CD8-positive, alpha-beta memory T cell (primary cell): Measurements from ENCODE around the gene EPHB3. TPM values are rescaled to one million over a fixed set of nuclear protein-coding genes. Genes with fewer than 3 reads are reported as not detected.
A peak's percentile ranks its signal among the peaks of the same experiment; 100 is the strongest.

ENCODE experiments used
- CTCF ChIA-PET: fragments of 350-600 bp; sonication (Branson Sonifier 250); formaldehyde crosslinking; loops from one replicate; lab custom pipeline; 2021; ENCODE audit warnings: antibody characterized with exemption; lab: Charles Lee
- POLR2A ChIA-PET: fragments of 350-600 bp; sonication (Branson Sonifier 250); formaldehyde crosslinking; loops from one replicate; lab custom pipeline; 2021; ENCODE audit warnings: antibody characterized with exemption; lab: Charles Lee
- DNase-seq, 5 donors: peaks; one replicate each; pipeline versions ENCODE4 v3.0.0 to v3.0.0-alpha.2; 2020 to 2022; ENCODE audit warnings: mixed read lengths in 1 of 5
- H3K27ac ChIP-seq: one replicate; pipeline ENCODE4 v1.7.0; 2013; ENCODE audit warnings: low read depth, mild to moderate bottlenecking, low read length, moderate library complexity
- H3K27me3 ChIP-seq: 2 replicates; pipeline ENCODE4 v1.7.0; 2013; ENCODE audit warnings: low read length, mild to moderate bottlenecking; ENCODE audit not compliant: insufficient read depth, poor library complexity, severe bottlenecking
- H3K36me3 ChIP-seq: 2 replicates; pipeline ENCODE4 v1.7.0; 2013; ENCODE audit warnings: mild to moderate bottlenecking, low read length, moderate library complexity; ENCODE audit not compliant: insufficient read depth
- H3K4me1 ChIP-seq: 2 replicates; pipeline ENCODE4 v1.7.0; 2013; ENCODE audit warnings: mild to moderate bottlenecking, low read length, moderate library complexity; ENCODE audit not compliant: insufficient read depth
- H3K4me3 ChIP-seq: 2 replicates; pipeline ENCODE4 v1.7.0; 2013; ENCODE audit warnings: mild to moderate bottlenecking, low read length
- H3K9me3 ChIP-seq: 2 replicates; pipeline ENCODE4 v1.7.0; 2013; ENCODE audit warnings: mild to moderate bottlenecking, low read length
- H3K27ac Mint-ChIP-seq, 8 donors: one replicate each; pipeline ENCODE4 v1.8.0; 2020 to 2021; ENCODE audit warnings: mixed read lengths in 8 of 8, mild to moderate bottlenecking in 6 of 8, inconsistent platforms in 3 of 8, moderate library complexity in 3 of 8
- H3K27me3 Mint-ChIP-seq, 2 donors: one replicate each; pipeline ENCODE4 v1.8.0; 2020 to 2021; ENCODE audit warnings: mixed read lengths in 2 of 2, mild to moderate bottlenecking in 1 of 2, moderate library complexity in 1 of 2
- H3K36me3 Mint-ChIP-seq, 3 donors: one replicate each; pipeline ENCODE4 v1.8.0; 2020 to 2021; ENCODE audit warnings: mixed read lengths in 3 of 3, inconsistent platforms in 1 of 3, mild to moderate bottlenecking in 1 of 3
- H3K4me1 Mint-ChIP-seq, 3 donors: one replicate each; pipeline ENCODE4 v1.8.0; 2020 to 2021; ENCODE audit warnings: mixed read lengths in 3 of 3, inconsistent platforms in 1 of 3, mild to moderate bottlenecking in 1 of 3
- H3K4me3 Mint-ChIP-seq, 7 donors: one replicate each; pipeline ENCODE4 v1.8.0; 2020 to 2021; ENCODE audit warnings: mixed read lengths in 7 of 7, mild to moderate bottlenecking in 6 of 7, moderate library complexity in 4 of 7, inconsistent platforms in 2 of 7
- H3K9me3 Mint-ChIP-seq, 5 donors: one replicate each; pipeline ENCODE4 v1.8.0; 2020 to 2022; ENCODE audit warnings: mixed read lengths in 5 of 5, mild to moderate bottlenecking in 3 of 5, moderate library complexity in 2 of 5, inconsistent platforms in 1 of 5
- polyA plus RNA-seq: library from polyadenylated mRNA; unstranded; fragments of 300-500 nt; fragmentation: Illumina TruSeq; gene quantifications from one replicate; pipeline ENCODE4 v1.2.3, GENCODE V29; 2021
- total RNA-seq, 2 experiments: library from RNA; stranded (reverse); gene quantifications; one replicate each; pipeline ENCODE4 v1.2.3, GENCODE V29; 2021

EPHB3 gene
- total and polyA plus RNA-seq, 3 experiments from 2014 or later: 0.04 to 0.31 TPM; not detected in 1

- H3K27me3 Mint-ChIP-seq: peaks cover 13 to 16% of the 10 kb centered on the region in 2 donors
- POLR2A ChIA-PET: no interaction called here
- H3K27ac ChIP-seq: no peak overlapping the region
- DNase-seq: no peak
- H3K4me3 Mint-ChIP-seq: no peak overlapping the region
- no peaks in the 10 kb centered on the region for H3K36me3 Mint-ChIP-seq
- no peaks in the 10 kb centered on the region for H3K36me3 ChIP-seq
- H3K9me3 ChIP-seq: no peaks in the 10 kb centered on the region
- no peaks in the 10 kb centered on the region for H3K9me3 Mint-ChIP-seq
- peaks cover 0 to under 1% (median 0%) of the 10 kb centered on the region in 3 donors for H3K4me1 Mint-ChIP-seq
- peak overlapping the region in 1 of 8 donors; percentile 45 for H3K27ac Mint-ChIP-seq
- peaks cover 6% of the 10 kb centered on the region for H3K27me3 ChIP-seq
- H3K4me3 ChIP-seq: no peak overlapping the region
- CTCF ChIA-PET: no interaction called here
- no peaks in the 10 kb centered on the region for H3K4me1 ChIP-seq
Observed at GRCh38 chr3:184595726-184596125, 34.1 kb downstream of the EPHB3 start.

DNA sequence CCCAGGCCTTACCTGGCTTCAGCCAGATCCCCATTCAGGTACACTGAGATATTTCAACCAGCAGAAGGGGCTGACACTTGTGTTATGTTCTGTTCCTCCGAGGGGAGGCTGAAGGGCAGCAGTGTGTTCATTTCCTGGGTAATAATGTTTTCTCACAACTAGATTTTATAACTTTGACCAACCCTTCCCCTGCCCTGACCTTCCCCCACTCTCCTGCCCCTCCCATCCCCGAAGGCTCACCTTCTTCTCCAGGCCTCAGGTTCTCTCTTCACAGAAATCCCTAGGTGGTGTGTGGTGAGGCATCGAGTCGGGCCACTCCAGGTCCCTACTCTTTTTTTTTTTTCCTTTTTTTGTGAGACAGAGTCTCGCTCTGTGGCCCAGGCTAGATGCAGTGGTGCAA, 34.6 kb downstream of the EPHB3 start:
- Mint-ChIP-seq H3K4me3 (no peak overlapping the region), H3K4me1 (peaks cover 0 to 5% (median 0%) of the 10 kb centered on the region in 3 donors), H3K9me3 (no peaks in the 10 kb centered on the region), H3K36me3 (no peaks in the 10 kb centered on the region), H3K27ac (no peak overlapping the region), H3K27me3 (peaks cover 17% of the 10 kb centered on the region in 2 donors)
- H3K4me1 ChIP-seq: no peaks in the 10 kb centered on the region
- no peak overlapping the region for H3K4me3 ChIP-seq
- H3K9me3 ChIP-seq: no peaks in the 10 kb centered on the region
- no peak for DNase-seq
- H3K27me3 ChIP-seq: peaks cover 11% of the 10 kb centered on the region
- H3K36me3 ChIP-seq: no peaks in the 10 kb centered on the region
- POLR2A ChIA-PET: no interaction called here
- CTCF ChIA-PET: no interaction called here
- no peak overlapping the region for H3K27ac ChIP-seq

GRCh38 chr3:184596886-184597575, 35.4 kb downstream of the EPHB3 start:
- no peak overlapping the region for H3K27ac ChIP-seq
- CTCF ChIA-PET: no interaction called here
- H3K27me3 Mint-ChIP-seq: peaks cover 18 to 19% of the 10 kb centered on the region in 2 donors
- POLR2A ChIA-PET: no interaction called here
- no peaks in the 10 kb centered on the region for H3K4me1 ChIP-seq
- DNase-seq: peak in 1 of 5 donors; percentile 13
- H3K27me3 ChIP-seq: peaks cover 11% of the 10 kb centered on the region
- H3K36me3 ChIP-seq: no peaks in the 10 kb centered on the region
- no peaks in the 10 kb centered on the region for H3K9me3 ChIP-seq
- no peak overlapping the region for H3K4me3 Mint-ChIP-seq
- H3K4me3 ChIP-seq: no peak overlapping the region
- peaks cover 0 to 7% (median under 1%) of the 10 kb centered on the region in 3 donors for H3K4me1 Mint-ChIP-seq
- no peaks in the 10 kb centered on the region for H3K36me3 Mint-ChIP-seq
- no peak overlapping the region for H3K27ac Mint-ChIP-seq
- no peaks in the 10 kb centered on the region for H3K9me3 Mint-ChIP-seq

DNA sequence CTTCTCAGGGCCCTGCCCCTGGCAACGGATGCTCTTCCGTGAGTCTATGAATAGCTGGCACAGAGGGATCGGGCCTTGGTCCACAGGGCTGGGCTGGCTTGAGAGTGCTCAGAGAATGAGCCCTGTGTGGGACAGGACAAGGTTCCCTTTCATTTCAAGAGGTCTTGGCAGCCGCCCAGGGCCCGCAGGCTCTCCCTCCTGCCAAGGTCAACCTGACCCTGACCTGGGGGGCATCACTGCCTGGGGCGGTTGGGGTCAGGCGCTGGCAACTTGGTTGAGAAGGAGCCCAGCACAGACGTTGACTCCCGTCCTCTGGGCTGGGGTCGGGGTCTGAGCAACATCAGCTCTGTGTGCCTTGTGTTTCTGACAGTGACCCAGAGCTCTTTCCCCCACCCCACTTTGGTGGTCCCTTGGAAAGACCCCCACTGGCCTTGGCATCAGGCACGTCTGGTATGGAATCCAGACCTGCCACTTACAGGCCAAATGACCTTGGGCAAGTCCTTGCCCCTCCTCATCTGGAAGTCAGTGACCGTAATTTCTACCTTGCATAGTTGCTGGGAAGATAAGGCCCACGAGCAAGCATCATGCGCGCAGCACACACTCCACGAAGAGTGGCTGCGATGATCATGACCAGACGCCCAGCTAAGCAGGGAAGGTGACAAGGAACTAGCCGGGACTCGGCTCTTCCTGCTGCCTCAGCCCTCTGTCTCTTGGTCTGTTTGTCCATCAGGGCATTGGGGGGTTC, 36.4 kb downstream of the EPHB3 start:
- no peak overlapping the region for H3K4me3 Mint-ChIP-seq
- ChIA-PET CTCF (no interaction called here), POLR2A (no interaction called here)
- H3K27me3 Mint-ChIP-seq: peaks cover 27% of the 10 kb centered on the region in 2 donors
- H3K27ac Mint-ChIP-seq: no peak overlapping the region
- Histone ChIP-seq H3K27ac (no peak overlapping the region), H3K4me3 (no peak overlapping the region), H3K36me3 (no peaks in the 10 kb centered on the region), H3K27me3 (peaks cover 20% of the 10 kb centered on the region), H3K4me1 (no peaks in the 10 kb centered on the region), H3K9me3 (no peaks in the 10 kb centered on the region)
- DNase-seq: peak in 1 of 5 donors; percentile 38
- H3K36me3 Mint-ChIP-seq: no peaks in the 10 kb centered on the region
- H3K4me1 Mint-ChIP-seq: peaks cover 0 to 17% (median 8%) of the 10 kb centered on the region in 3 donors
- no peaks in the 10 kb centered on the region for H3K9me3 Mint-ChIP-seq

GRCh38 chr3:184598574-184598927, 37.0 kb downstream of the EPHB3 start:
- Mint-ChIP-seq H3K27ac (no peak overlapping the region), H3K27me3 (peaks cover 32 to 33% of the 10 kb centered on the region in 2 donors)
- no peak overlapping the region for H3K4me3 ChIP-seq

DNA sequence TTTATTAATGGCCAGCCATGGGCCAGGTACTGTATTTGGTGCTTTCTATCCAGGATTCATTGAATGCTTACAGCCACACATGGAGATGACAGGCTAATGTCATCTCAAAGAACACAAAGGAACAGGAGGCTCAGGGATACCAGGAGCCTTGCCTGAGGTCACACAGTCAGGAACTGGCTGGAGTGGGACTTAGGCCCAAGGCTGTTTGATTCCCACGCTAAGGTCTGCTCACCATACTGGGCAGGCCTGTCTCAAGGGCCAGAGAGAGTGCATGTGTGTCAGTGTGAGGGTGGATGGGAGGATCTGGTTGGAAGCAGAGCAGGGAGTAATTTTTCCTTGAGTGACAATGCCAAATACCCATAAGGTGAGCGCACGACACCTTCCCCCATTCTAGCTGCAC, 37.6 kb downstream of the EPHB3 start:
- POLR2A ChIA-PET: no interaction called here
- peaks cover 31 to 36% of the 10 kb centered on the region in 2 donors for H3K27me3 Mint-ChIP-seq

More at GRCh38 chr3:184598574-184598927, 37.0 kb downstream of the EPHB3 start:
- POLR2A ChIA-PET: no interaction called here
- CTCF ChIA-PET: no interaction called here
- H3K36me3 ChIP-seq: no peaks in the 10 kb centered on the region
- Mint-ChIP-seq H3K9me3 (no peaks in the 10 kb centered on the region), H3K4me3 (no peak overlapping the region), H3K36me3 (no peaks in the 10 kb centered on the region), H3K4me1 (peaks cover 1 to 22% (median 12%) of the 10 kb centered on the region in 3 donors)
- peak in 1 of 5 donors; percentile 39 for DNase-seq
- no peaks in the 10 kb centered on the region for H3K9me3 ChIP-seq
- H3K27me3 ChIP-seq: peaks cover 25% of the 10 kb centered on the region
- H3K27ac ChIP-seq: no peak overlapping the region
- H3K4me1 ChIP-seq: no peaks in the 10 kb centered on the region

DNA sequence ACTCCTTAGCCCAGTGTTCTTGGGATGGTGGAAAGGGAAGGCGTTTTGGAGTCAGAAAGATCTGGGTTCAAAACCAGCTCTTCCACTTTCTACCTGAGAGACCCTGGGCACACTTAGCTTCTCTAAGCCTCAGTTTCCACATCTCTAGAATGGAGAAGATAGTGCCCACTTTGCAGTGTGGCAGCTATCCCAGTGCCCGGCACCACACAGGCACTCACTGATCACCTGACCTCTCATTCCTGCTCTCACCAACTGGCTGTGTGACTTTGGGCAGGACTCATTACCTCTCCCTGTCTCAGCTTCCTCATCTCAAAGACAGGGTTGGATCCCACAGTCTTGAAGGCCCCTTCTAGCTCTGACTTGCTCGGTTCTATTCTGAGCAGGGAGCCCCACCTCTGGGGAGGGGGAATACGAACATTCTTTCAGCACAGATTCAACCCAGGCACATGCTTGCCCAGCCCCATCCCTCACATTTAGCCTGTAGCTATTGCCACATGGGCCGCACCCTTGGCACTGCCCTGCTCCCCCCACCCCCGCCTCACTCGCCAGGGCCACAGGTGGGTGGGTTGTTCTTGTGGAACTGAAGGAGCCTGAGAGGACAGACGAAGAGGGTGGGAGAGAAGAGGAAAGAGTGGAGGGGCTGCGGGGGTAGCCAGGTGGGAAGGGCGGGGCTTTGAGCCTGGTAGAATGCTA, 39.2 kb downstream of the EPHB3 start:
- Histone ChIP-seq H3K4me1 (no peaks in the 10 kb centered on the region), H3K9me3 (no peaks in the 10 kb centered on the region), H3K27ac (no peak overlapping the region), H3K36me3 (no peaks in the 10 kb centered on the region), H3K27me3 (peaks cover 38% of the 10 kb centered on the region), H3K4me3 (no peak overlapping the region)
- Mint-ChIP-seq H3K27ac (no peak overlapping the region), H3K4me1 (peaks cover 10 to 35% (median 22%) of the 10 kb centered on the region in 3 donors), H3K27me3 (peaks cover 32 to 51% of the 10 kb centered on the region in 2 donors), H3K9me3 (no peaks in the 10 kb centered on the region), H3K4me3 (no peak overlapping the region), H3K36me3 (no peaks in the 10 kb centered on the region)
- DNase-seq: no peak
- ChIA-PET POLR2A (no interaction called here), CTCF (interaction anchor here (1.3 kb wide), 1 partner anchor 39 kb away, joined by 4 read pairs; the partner anchor contains the start of gene EPHB3)

More for the DNA sequence above, 37.6 kb downstream of the EPHB3 start:
- Histone ChIP-seq H3K27ac (no peak overlapping the region), H3K9me3 (no peaks in the 10 kb centered on the region), H3K36me3 (no peaks in the 10 kb centered on the region), H3K27me3 (peaks cover 31% of the 10 kb centered on the region), H3K4me1 (no peaks in the 10 kb centered on the region), H3K4me3 (no peak overlapping the region)
- H3K4me1 Mint-ChIP-seq: peaks cover 4 to 27% (median 15%) of the 10 kb centered on the region in 3 donors
- CTCF ChIA-PET: no interaction called here
- no peaks in the 10 kb centered on the region for H3K36me3 Mint-ChIP-seq
- H3K27ac Mint-ChIP-seq: no peak overlapping the region
- H3K9me3 Mint-ChIP-seq: no peaks in the 10 kb centered on the region
- peak in 1 of 5 donors; percentile 16 for DNase-seq
- no peak overlapping the region for H3K4me3 Mint-ChIP-seq
